SK-MEL-5 (cell line): ENCODE measurements around the gene LTB4R. TPM values are rescaled to one million over a fixed set of nuclear protein-coding genes. Genes with fewer than 3 reads are reported as not detected.

Experiments used
- small RNA-seq, 2 experiments: library from RNA; depleted of rRNA; stranded (forward); fragments of <200 nt; gene quantifications; one replicate each; pipeline ENCODE3, GENCODE V24; 2014
- total RNA-seq: library from RNA; depleted of rRNA; stranded (reverse); fragments of >200 nt; shearing (Covaris generic); gene quantifications from 2 replicates; pipeline ENCODE4 v1.2.3, GENCODE V29; 2014; rRNA removed

Gene LTB4R
- total RNA-seq, 1 experiment from 2014 or later, result 1.7 TPM

Small RNAs within 50 kb of the gene (small RNA-seq; reads per million reads assigned to genes)
- gene RF00026, result 0 reads per million in 2 experiments

Other genes with a start within 250 kb of the LTB4R start
- gene CPNE6, start 239.9 kb upstream of the LTB4R start, total RNA-seq, result not detected in 2 replicates
- 23.2 and 28.6 TPM in 2 replicates for gene PCK2, start 217.2 kb upstream of the LTB4R start, total RNA-seq
- gene DCAF11, start 196.7 kb upstream of the LTB4R start, total RNA-seq, result 43.7 and 49.5 TPM in 2 replicates
- 2.5 and 2.6 TPM in 2 replicates for gene NRL, start 196.6 kb upstream of the LTB4R start, total RNA-seq
- gene FITM1, start 180.8 kb upstream of the LTB4R start, total RNA-seq, result not detected in 2 replicates
- 92.6 and 105 TPM in 2 replicates for gene PSME1, start 175.3 kb upstream of the LTB4R start, total RNA-seq
- 12.3 and 13.9 TPM in 2 replicates for gene EMC9, start 169.9 kb upstream of the LTB4R start, total RNA-seq
- 174 and 203 TPM in 2 replicates for gene PSME2, start 164.9 kb upstream of the LTB4R start, total RNA-seq
- gene RNF31, start 164.0 kb upstream of the LTB4R start, total RNA-seq, result 36.3 and 47.2 TPM in 2 replicates
- 24.2 and 34.1 TPM in 2 replicates for gene IRF9, start 150.2 kb upstream of the LTB4R start, total RNA-seq
- gene REC8, start 139.4 kb upstream of the LTB4R start, total RNA-seq, result 0.69 and 1.1 TPM in 2 replicates
- gene IPO4, start 122.7 kb upstream of the LTB4R start, total RNA-seq, result 52.1 and 67.3 TPM in 2 replicates
- gene TM9SF1, start 116.1 kb upstream of the LTB4R start, total RNA-seq, result 56.9 and 57.5 TPM in 2 replicates
- not detected in 2 replicates for gene TSSK4, start 105.8 kb upstream of the LTB4R start, total RNA-seq
- 42.2 and 44.2 TPM in 2 replicates for gene CHMP4A, start 98.0 kb upstream of the LTB4R start, total RNA-seq
- 8.3 and 14.0 TPM in 2 replicates for gene MDP1, start 95.4 kb upstream of the LTB4R start, total RNA-seq
- gene NEDD8, start 79.1 kb upstream of the LTB4R start, total RNA-seq, result 249 and 263 TPM in 2 replicates
- 48.3 and 56.3 TPM in 2 replicates for gene GMPR2, start 78.6 kb upstream of the LTB4R start, total RNA-seq
- 37.8 and 43.1 TPM in 2 replicates for gene TINF2, start 68.9 kb upstream of the LTB4R start, total RNA-seq
- gene TGM1, start 48.3 kb upstream of the LTB4R start, total RNA-seq, result 0.08 TPM in 1 of 2 replicates, not detected in the other
- 23.9 and 25.7 TPM in 2 replicates for gene RABGGTA, start 39.9 kb upstream of the LTB4R start, total RNA-seq
- gene DHRS1, start 11.7 kb upstream of the LTB4R start, total RNA-seq, result 0.82 and 3.8 TPM in 2 replicates
- 22.9 and 25.1 TPM in 2 replicates for gene NOP9, start 11.7 kb upstream of the LTB4R start, total RNA-seq
- 0.35 and 0.48 TPM in 2 replicates for gene CIDEB, start 3.5 kb upstream of the LTB4R start, total RNA-seq
- 2.3 and 3.2 TPM in 2 replicates for gene LTB4R2, start 1.4 kb upstream of the LTB4R start, total RNA-seq
- gene ADCY4, start 23.6 kb downstream of the LTB4R start, total RNA-seq, result not detected in 2 replicates
- not detected in 2 replicates for gene RIPK3, start 28.5 kb downstream of the LTB4R start, total RNA-seq
- gene NFATC4, start 56.7 kb downstream of the LTB4R start, total RNA-seq, result 0.05 and 0.53 TPM in 2 replicates
- 0.05 TPM in 1 of 2 replicates, not detected in the other for gene NYNRIN, start 87.5 kb downstream of the LTB4R start, total RNA-seq
- 0.11 and 0.24 TPM in 2 replicates for gene CBLN3, start 118.2 kb downstream of the LTB4R start, total RNA-seq
- gene KHNYN, start 118.5 kb downstream of the LTB4R start, total RNA-seq, result 30.9 and 37.5 TPM in 2 replicates
- gene SDR39U1, start 131.3 kb downstream of the LTB4R start, total RNA-seq, result 6.2 and 12.5 TPM in 2 replicates
- gene CMA1, start 196.8 kb downstream of the LTB4R start, total RNA-seq, result not detected in 2 replicates